ENCODE results near the gene ANKRD2. TPM values are rescaled to one million over a fixed set of nuclear protein-coding genes. Genes with fewer than 3 reads are reported as not detected.
"Not testable (repeated sequence)": the region's sequence is repeated elsewhere in the genome, so short reads cannot be mapped to it uniquely, and the experiment has no call there.

ANKRD2 gene, protein sequence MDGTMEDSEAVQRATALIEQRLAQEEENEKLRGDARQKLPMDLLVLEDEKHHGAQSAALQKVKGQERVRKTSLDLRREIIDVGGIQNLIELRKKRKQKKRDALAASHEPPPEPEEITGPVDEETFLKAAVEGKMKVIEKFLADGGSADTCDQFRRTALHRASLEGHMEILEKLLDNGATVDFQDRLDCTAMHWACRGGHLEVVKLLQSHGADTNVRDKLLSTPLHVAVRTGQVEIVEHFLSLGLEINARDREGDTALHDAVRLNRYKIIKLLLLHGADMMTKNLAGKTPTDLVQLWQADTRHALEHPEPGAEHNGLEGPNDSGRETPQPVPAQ
- 0.26 TPM in 2 replicates for total RNA-seq

DNA sequence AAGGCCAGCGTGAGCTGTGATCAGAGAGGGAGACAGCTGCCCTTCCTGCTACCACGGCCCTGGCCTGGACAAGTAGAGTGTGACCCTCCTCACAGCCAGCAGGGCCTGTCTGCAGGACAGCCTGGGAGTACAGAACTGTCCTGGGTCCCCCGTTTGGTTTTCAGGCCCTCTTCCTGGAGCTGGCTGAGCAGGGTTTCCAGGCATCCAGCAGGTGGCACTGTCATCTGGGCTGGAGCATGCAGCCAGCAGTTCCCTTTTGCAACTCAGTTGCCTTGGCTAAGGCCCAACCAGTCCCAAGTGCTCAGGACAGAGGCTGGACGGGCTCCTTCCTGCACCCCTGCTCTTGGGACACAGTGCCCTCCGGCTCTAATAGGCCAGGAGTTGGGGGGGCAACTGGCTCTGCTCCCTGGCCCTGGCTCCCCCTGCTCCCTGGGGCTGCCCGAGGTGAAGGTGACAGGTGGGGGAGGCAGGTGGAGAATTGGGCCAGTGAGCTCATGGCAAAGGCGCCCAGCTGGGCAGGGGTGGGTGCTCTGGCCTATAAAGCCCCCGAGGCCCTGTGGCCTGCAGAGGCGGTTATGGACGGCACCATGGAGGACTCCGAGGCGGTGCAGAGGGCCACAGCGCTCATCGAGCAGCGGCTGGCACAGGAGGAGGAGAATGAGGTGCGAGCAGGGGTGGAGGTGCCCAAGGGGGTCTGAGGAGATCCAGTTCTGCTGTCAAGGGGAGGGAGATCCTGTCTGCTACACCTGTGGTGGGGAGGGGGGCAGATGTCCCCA lies at the start of gene ANKRD2:
Gene ANKRD2 (plus strand): TSS at position 566 of the 776 bp plus-strand sequence. CDS start 10 bp downstream, at position 576.
- H3K36me3 ChIP-seq (ENCODE audit: control insufficient read depth, insufficient read depth, low read length), result peaks cover 3% of the 10 kb centered on the region
- peak; percentile 99 for TF ChIP-seq CTCF (IDR thresholded peaks at IDR 0.05; ENCODE audit: insufficient read depth, low read length, severe bottlenecking)
- DNase-seq (ENCODE audit: low read depth) (peak; percentile 77), FAIRE-seq (no peak)
- no peaks in the 10 kb centered on the region for H3K27me3 ChIP-seq (ENCODE audit: control insufficient read depth, insufficient read depth, low read length)
- no peak within 1 kb of the TSS for H3K4me3 ChIP-seq (ENCODE audit: low read depth, low read length)

DNA sequence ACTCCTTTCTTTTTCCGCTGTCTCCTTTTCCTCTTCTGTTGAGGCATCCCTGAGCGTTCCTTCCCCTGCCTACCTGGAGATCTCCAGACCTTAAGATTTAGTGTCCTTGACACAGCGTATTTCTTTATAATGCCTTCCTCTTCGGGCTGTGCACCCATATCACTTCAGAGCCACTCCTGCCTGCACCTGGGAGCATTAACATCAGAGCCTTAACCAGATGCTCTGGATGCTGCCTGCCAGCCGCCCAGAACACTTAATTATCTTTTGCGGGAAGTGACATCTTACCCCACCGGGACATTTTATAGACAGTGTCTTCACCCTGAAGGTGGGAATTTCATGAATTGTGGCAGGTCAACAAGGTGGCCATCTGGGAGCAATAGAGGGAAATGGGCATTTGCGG lies 49.6 kb upstream of the ANKRD2 start:
- Histone ChIP-seq H3K27me3 (ENCODE audit: control insufficient read depth, insufficient read depth, low read length) (no peaks in the 10 kb centered on the region), H3K36me3 (ENCODE audit: control insufficient read depth, insufficient read depth, low read length) (no peaks in the 10 kb centered on the region), H3K4me3 (ENCODE audit: low read depth, low read length) (no peak overlapping the region)
- DNase-seq (ENCODE audit: low read depth), result no peak
- FAIRE-seq, result no peak
- TF ChIP-seq CTCF (IDR thresholded peaks at IDR 0.05; ENCODE audit: insufficient read depth, low read length, severe bottlenecking), result no peak

DNA sequence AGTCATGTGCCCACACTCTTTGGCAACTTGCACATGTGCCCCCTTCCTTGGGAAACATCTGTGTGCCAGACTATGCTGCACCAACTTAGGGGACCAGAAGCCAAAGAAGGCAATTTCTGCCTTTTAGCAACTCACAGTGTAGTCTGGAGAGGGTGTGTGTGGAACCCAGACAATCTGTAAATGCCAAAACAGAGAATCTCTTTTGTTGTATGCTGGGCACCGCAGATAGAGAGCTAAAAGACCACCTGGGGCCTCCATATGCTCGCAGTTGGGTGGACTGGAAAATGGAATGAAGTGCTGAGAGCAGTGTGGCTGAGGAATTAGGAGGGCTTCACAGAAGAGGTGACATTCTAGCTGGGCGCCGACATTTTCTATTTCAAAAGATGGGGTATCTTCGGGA lies 47.5 kb upstream of the ANKRD2 start:
- no peaks in the 10 kb centered on the region for H3K36me3 ChIP-seq (ENCODE audit: control insufficient read depth, insufficient read depth, low read length)
- no peak for TF ChIP-seq CTCF (IDR thresholded peaks at IDR 0.05; ENCODE audit: insufficient read depth, low read length, severe bottlenecking)
- H3K27me3 ChIP-seq (ENCODE audit: control insufficient read depth, insufficient read depth, low read length), result no peaks in the 10 kb centered on the region
- DNase-seq (ENCODE audit: low read depth), result no peak
- no peak overlapping the region for H3K4me3 ChIP-seq (ENCODE audit: low read depth, low read length)
- FAIRE-seq, result peak; percentile 60

- no peak for FAIRE-seq
- TF ChIP-seq CTCF (IDR thresholded peaks at IDR 0.05; ENCODE audit: insufficient read depth, low read length, severe bottlenecking), result no peak
- Histone ChIP-seq H3K36me3 (ENCODE audit: control insufficient read depth, insufficient read depth, low read length) (no peaks in the 10 kb centered on the region), H3K27me3 (ENCODE audit: control insufficient read depth, insufficient read depth, low read length) (no peaks in the 10 kb centered on the region), H3K4me3 (ENCODE audit: low read depth, low read length) (no peak overlapping the region)
- no peak for DNase-seq (ENCODE audit: low read depth)
Observed at GRCh38 chr10:97525683-97526110, 46.9 kb upstream of the ANKRD2 start.

- H3K27me3 ChIP-seq (ENCODE audit: control insufficient read depth, insufficient read depth, low read length); FAIRE-seq; H3K4me3 ChIP-seq (ENCODE audit: low read depth, low read length); DNase-seq (ENCODE audit: low read depth); H3K36me3 ChIP-seq (ENCODE audit: control insufficient read depth, insufficient read depth, low read length): not testable (repeated sequence)
Observed at GRCh38 chr10:97528876-97529275, 43.7 kb upstream of the ANKRD2 start.

DNA sequence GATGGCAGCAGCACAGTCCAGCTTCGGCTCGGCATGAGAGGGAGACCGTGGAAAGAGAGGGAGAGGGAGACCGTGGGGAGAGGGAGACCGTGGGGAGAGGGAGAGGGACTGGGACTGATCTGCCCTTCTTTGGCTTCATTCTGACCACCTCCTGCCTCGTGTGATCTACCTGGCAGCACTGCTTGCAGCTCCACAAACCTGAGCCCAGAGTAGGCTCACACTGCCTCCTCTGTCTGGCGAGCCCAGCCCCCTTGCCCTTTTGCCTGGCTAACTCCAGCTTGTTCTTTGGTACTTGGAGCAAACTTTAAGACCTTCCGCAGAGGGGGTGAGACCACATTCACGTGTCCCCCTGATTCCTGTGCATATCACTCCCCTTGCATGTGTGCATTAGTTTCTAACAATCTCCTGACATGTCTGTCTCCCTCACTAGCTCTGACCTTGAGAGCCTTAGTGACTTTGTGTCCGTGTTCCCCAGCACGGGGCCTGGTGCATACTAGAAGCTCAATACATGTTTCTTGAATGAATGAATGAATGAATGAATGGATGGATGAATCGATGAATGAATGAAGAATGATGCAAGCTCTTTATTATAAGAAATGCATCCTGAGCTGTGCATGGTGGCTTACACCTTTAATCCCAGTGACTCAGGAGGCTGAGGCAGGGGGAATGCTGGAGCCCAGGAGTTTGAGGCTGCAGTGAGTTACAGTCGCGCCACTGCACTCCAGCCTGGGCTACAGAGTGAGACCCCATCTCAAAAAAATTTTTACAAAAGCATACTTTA lies 42.7 kb upstream of the ANKRD2 start:
- Histone ChIP-seq H3K36me3 (ENCODE audit: control insufficient read depth, insufficient read depth, low read length) (no peaks in the 10 kb centered on the region), H3K4me3 (ENCODE audit: low read depth, low read length) (no peak overlapping the region), H3K27me3 (ENCODE audit: control insufficient read depth, insufficient read depth, low read length) (no peaks in the 10 kb centered on the region)
- FAIRE-seq, result no peak
- no peak for DNase-seq (ENCODE audit: low read depth)
- TF ChIP-seq CTCF (IDR thresholded peaks at IDR 0.05; ENCODE audit: insufficient read depth, low read length, severe bottlenecking), result no peak
